Bone marrow (tissue), 2 donors: ENCODE data around the gene POSTN.
"Not testable (repeated sequence)": the region's sequence is repeated elsewhere in the genome, so short reads cannot be mapped to it uniquely, and the experiment has no call there.

Experiments used
- DNase-seq, 2 donors: peaks; one replicate each; lab custom pipeline; 2025; lab: John Stamatoyannopoulos, UW

The POSTN gene

GRCh38 chr13:37595162-37595561 is 3.4 kb downstream of the POSTN start:
- DNase-seq = no peak

GRCh38 chr13:37594550-37594949 is 4.0 kb downstream of the POSTN start:
- DNase-seq = no peak

GRCh38 chr13:37589381-37589780 is 9.2 kb downstream of the POSTN start:
- DNase-seq = not testable (repeated sequence)

GRCh38 chr13:37587236-37587635 is 11.3 kb downstream of the POSTN start:
- DNase-seq = no peak

- no peak for DNase-seq
Observed at GRCh38 chr13:37586164-37586563, 12.4 kb downstream of the POSTN start.

GRCh38 chr13:37585541-37585940 is 13.0 kb downstream of the POSTN start:
- no peak for DNase-seq

- DNase-seq = no peak
Observed at GRCh38 chr13:37576601-37577000, 22.0 kb downstream of the POSTN start.

- no peak for DNase-seq
Observed at GRCh38 chr13:37565425-37565824, 33.1 kb downstream of the POSTN start.

- no peak for DNase-seq
Observed at GRCh38 chr13:37561031-37561430, 37.5 kb downstream of the POSTN start.

GRCh38 chr13:37560526-37560925 is 38.0 kb downstream of the POSTN start:
- no peak for DNase-seq

- not testable (repeated sequence) for DNase-seq
Observed at GRCh38 chr13:37558766-37559165, 39.8 kb downstream of the POSTN start.

GRCh38 chr13:37546087-37546486 is 52.5 kb downstream of the POSTN start:
- no peak for DNase-seq

- no peak for DNase-seq
Observed at GRCh38 chr13:37544995-37545394, 53.6 kb downstream of the POSTN start.

GRCh38 chr13:37539976-37540605 is 58.5 kb downstream of the POSTN start:
- DNase-seq = no peak

- DNase-seq = no peak
Observed at GRCh38 chr13:37539170-37539569, 59.4 kb downstream of the POSTN start.

- DNase-seq = no peak
Observed at GRCh38 chr13:37535501-37535900, 63.1 kb downstream of the POSTN start.

- no peak for DNase-seq
Observed at GRCh38 chr13:37534676-37535075, 63.9 kb downstream of the POSTN start.

- no peak for DNase-seq
Observed at GRCh38 chr13:37534181-37534580, 64.4 kb downstream of the POSTN start.

GRCh38 chr13:37531049-37531448 is 67.5 kb downstream of the POSTN start:
- no peak for DNase-seq

- no peak for DNase-seq
Observed at GRCh38 chr13:37529751-37530385, 68.7 kb downstream of the POSTN start.

- DNase-seq = no peak
Observed at GRCh38 chr13:37526710-37527473, 71.7 kb downstream of the POSTN start.

GRCh38 chr13:37515226-37515625 is 83.3 kb downstream of the POSTN start:
- DNase-seq = no peak
